GM12874 (cell line): ENCODE data around the gene KNCN.

ENCODE experiments used
- TF ChIP-seq, protein P1 (sequence below): IDR thresholded peaks from 2 replicates; pipeline ENCODE4 v1.5.1; 2011; ENCODE audit warnings: low read depth, mild to moderate bottlenecking, control low read depth, low read length, moderate library complexity; ENCODE audit not compliant: insufficient read depth

KNCN gene

GRCh38 chr1:46551597-46552095, at the start of gene KNCN:
KNCN (minus strand) TSS chr1:46551647; CDS start chr1:46551215, 432 bp downstream.
- TF ChIP-seq, protein P1, sequence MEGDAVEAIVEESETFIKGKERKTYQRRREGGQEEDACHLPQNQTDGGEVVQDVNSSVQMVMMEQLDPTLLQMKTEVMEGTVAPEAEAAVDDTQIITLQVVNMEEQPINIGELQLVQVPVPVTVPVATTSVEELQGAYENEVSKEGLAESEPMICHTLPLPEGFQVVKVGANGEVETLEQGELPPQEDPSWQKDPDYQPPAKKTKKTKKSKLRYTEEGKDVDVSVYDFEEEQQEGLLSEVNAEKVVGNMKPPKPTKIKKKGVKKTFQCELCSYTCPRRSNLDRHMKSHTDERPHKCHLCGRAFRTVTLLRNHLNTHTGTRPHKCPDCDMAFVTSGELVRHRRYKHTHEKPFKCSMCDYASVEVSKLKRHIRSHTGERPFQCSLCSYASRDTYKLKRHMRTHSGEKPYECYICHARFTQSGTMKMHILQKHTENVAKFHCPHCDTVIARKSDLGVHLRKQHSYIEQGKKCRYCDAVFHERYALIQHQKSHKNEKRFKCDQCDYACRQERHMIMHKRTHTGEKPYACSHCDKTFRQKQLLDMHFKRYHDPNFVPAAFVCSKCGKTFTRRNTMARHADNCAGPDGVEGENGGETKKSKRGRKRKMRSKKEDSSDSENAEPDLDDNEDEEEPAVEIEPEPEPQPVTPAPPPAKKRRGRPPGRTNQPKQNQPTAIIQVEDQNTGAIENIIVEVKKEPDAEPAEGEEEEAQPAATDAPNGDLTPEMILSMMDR, result no peak

DNA sequence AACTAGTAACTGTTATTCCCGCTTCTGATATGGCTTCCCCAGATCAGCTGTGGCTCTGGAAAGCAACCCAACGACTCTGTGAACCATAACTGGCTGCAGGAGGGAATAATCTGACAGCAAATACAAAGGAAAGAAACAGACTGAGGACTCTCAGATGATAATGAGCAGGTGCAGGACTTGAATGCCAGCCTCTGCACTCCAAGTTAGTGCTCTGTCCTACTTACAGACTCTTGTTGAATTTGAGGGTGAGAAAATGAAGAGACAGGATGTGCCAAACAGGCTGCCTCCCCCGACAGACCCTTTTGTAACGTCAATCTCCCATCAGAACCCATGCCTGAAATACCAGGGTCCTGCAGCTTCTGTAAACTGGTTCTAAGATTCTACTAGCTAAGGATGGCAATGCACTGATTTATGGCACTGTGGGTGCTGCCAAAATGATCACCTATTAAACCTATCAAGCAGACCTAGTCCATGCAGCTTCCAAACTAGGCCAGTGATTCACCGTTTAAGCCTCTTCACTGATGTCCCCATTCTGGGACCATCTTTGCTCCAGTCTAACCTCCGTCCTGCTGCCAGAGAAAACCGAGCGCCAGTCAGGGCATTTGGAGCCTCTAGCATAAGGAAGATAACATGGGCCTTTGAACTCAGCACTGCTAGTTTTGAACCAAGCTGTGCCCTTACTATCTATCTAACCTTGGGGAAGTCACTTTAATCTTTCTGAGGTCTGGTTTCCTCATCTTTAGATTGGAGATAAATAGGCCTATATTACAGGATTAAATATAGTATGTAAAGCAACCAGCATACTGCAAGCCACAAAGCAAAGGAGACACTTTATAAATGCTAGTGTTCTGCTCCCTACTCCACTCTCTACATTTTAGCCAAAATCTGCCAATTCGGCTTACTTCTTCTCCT, 47.9 kb upstream of the KNCN start:
- TF ChIP-seq, protein P1, result no peak

- TF ChIP-seq, protein P1, result no peak
These were observed 45.4 kb upstream of the KNCN start for GRCh38 chr1:46596846-46597245.

DNA sequence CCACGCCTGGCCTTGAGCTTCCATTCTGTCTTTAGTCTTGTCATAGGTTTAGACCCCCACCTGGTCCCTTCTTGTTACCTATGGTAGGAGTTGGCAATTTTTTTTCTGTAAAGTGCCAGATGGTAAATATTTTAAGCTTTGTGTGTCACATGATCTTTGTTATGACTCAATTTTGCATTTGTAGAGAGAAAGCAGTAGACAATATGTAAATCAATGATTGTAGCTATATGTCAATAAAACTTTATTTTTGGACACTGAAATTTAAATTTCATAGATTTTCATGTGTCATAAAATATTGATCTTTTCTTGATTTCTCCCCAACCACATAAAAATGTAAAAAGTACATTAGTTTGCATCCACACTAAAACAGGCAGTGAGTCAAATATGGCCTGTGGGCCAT, 44.6 kb upstream of the KNCN start:
- TF ChIP-seq, protein P1, result no peak

GRCh38 chr1:46595127-46595526, 43.7 kb upstream of the KNCN start:
- TF ChIP-seq, protein P1, result no peak

- TF ChIP-seq, protein P1, result no peak
These were observed 42.6 kb upstream of the KNCN start for GRCh38 chr1:46594063-46594462.

DNA sequence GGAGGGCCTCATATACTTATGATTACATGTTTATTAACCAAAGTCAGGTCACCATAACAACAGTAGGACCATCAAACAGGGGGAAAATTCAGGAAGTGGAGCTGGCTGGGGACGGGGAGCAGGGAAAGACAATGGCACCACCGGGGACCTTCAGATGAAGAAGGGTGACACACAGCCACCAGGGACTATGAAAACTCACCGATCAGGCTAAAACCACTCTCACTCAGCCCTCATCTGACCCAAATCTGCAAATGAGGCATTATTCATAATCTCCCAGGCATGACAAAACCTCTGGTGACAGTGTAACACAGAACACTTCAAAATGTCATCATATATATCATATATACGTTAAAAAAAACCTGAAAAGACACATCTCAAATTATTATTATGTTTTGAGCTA, 41.4 kb upstream of the KNCN start:
- TF ChIP-seq, protein P1, result no peak
